UCSD-AML1 (cell line): ENCODE data around the gene NPTX1.

ENCODE experiments used
- DNase-seq: peaks from one replicate; lab custom pipeline; 2025; ENCODE audit not compliant: unreplicated experiment; lab: John Stamatoyannopoulos, UW

The NPTX1 gene

GRCh38 chr17:80446645-80447405 lies 29.6 kb downstream of the NPTX1 start:
- DNase-seq, result no peak

- DNase-seq, result no peak
Observed at GRCh38 chr17:80445726-80446110, 30.7 kb downstream of the NPTX1 start.

- no peak for DNase-seq
Observed at GRCh38 chr17:80445007-80445725, 31.2 kb downstream of the NPTX1 start.

GRCh38 chr17:80444644-80444979 lies 31.8 kb downstream of the NPTX1 start:
- no peak for DNase-seq

GRCh38 chr17:80443916-80444643 lies 32.3 kb downstream of the NPTX1 start:
- DNase-seq, result no peak

- DNase-seq, result no peak
Observed at GRCh38 chr17:80443498-80443897, 32.9 kb downstream of the NPTX1 start.

GRCh38 chr17:80442764-80443163 lies 33.6 kb downstream of the NPTX1 start:
- DNase-seq, result no peak

GRCh38 chr17:80442323-80442659 lies 34.1 kb downstream of the NPTX1 start:
- no peak for DNase-seq

- no peak for DNase-seq
Observed at GRCh38 chr17:80441598-80442322, 34.6 kb downstream of the NPTX1 start.

GRCh38 chr17:80441133-80441578 lies 35.3 kb downstream of the NPTX1 start:
- DNase-seq, result peak; percentile 59

- no peak for DNase-seq
Observed at GRCh38 chr17:80439499-80439898, 36.9 kb downstream of the NPTX1 start.

- no peak for DNase-seq
Observed at GRCh38 chr17:80438806-80439205, 37.6 kb downstream of the NPTX1 start.

GRCh38 chr17:80437532-80437931 lies 38.9 kb downstream of the NPTX1 start:
- DNase-seq, result no peak

- no peak for DNase-seq
Observed at GRCh38 chr17:80433916-80434666, 42.3 kb downstream of the NPTX1 start.

GRCh38 chr17:80432961-80433550 lies 43.4 kb downstream of the NPTX1 start:
- DNase-seq, result no peak

GRCh38 chr17:80432350-80432955 lies 44.0 kb downstream of the NPTX1 start:
- no peak for DNase-seq

GRCh38 chr17:80431246-80432195 lies 44.9 kb downstream of the NPTX1 start:
- DNase-seq, result no peak

- no peak for DNase-seq
Observed at GRCh38 chr17:80430446-80431245, 45.8 kb downstream of the NPTX1 start.
